Adrenal gland (tissue), 12 donors: ENCODE measurements around the gene ZNF236. TPM values are rescaled to one million over a fixed set of nuclear protein-coding genes. Genes with fewer than 3 reads are reported as not detected.

ENCODE experiments used
- DNase-seq, 7 donors: peaks; one replicate each; pipeline ENCODE4 v3.0.0-alpha.2; 2019 to 2020
- H3K27ac ChIP-seq, 5 donors: fragments of 200-600 bp; sonication (generic) in 4 of 5; 1 replicate in 3 of 5; 2 replicates in 2 of 5; pipeline versions ENCODE4 v1.5.1 to v1.8.0; 2016 to 2020; ENCODE audit warnings: mild to moderate bottlenecking in 1 of 5
- H3K27me3 ChIP-seq: fragments of 200-600 bp; 2 replicates; pipeline ENCODE4 v1.8.0; 2021
- H3K36me3 ChIP-seq, 2 donors: fragments of 200-600 bp; replicated peaks in 1 of 2; 1 replicate in 1 of 2; 2 replicates in 1 of 2; pipeline versions ENCODE4 v1.5.1 to v1.8.0; 2018 to 2022
- H3K4me1 ChIP-seq, 2 donors: fragments of 200-600 bp; replicated peaks in 1 of 2; 1 replicate in 1 of 2; 2 replicates in 1 of 2; pipeline versions ENCODE4 v1.5.1 to v1.8.0; 2018 to 2021
- H3K4me3 ChIP-seq, 4 donors: fragments of 200-600 bp; sonication (generic) in 3 of 4; one replicate each; pipeline ENCODE4 v1.5.1; 2016 to 2018
- H3K9me3 ChIP-seq, 3 donors: fragments of 200-600 bp; sonication (generic) in 1 of 3; replicated peaks in 1 of 3; 1 replicate in 2 of 3; 2 replicates in 1 of 3; pipeline versions ENCODE4 v1.5.1 to v1.8.0; 2016 to 2021
- POLR2A ChIP-seq, 2 donors: fragments of 450-650 bp; IDR thresholded peaks; one replicate each; pipeline ENCODE4 v1.6.1; 2017; ENCODE audit warnings: antibody characterized with exemption in 2 of 2, mild to moderate bottlenecking in 2 of 2, moderate library complexity in 1 of 2
- WGBS, 4 donors: extraction: QIAGEN DNeasy Blood & Tissue Kit in 2 of 4; methylation state at CpG; one replicate each; pipeline versions ENCODE4 v1.1.5 to v1.1.7; 2013 to 2017; 5-methylcytosine and 5-hydroxymethylcytosine counted together
- intact Hi-C, 2 donors: fragments of 100-400 bp; cut with DNase I; formaldehyde crosslinking; loops; one replicate each; pipeline versions ENCODE4 v1.14.1 to v1.15.0; 2022 to 2023
- polyA plus RNA-seq, 3 donors: library from polyadenylated mRNA; stranded (reverse); fragments of 200-250 nt in 2 of 3; fragments of 350-450 nt in 1 of 3; fragmentation: Illumina TruSeq in 1 of 3; extraction: RNeasy Lipid Tissue Mini Kit (QIAGEN cat#74804) in 1 of 3; gene quantifications; one replicate each; pipeline ENCODE4 v1.2.3, GENCODE V29; 2013 to 2014
- total RNA-seq, 9 donors: library from RNA; depleted of rRNA in 4 of 9; stranded (reverse); fragments of >200 nt in 4 of 9; fragments of 120-200 nt in 1 of 9; fragmentation: NEBNext Ultra II Directional in 1 of 9; extraction: Animal tissue kit (Norgen Biotek cat#: 25700) in 1 of 9; gene quantifications; one replicate each; pipeline versions ENCODE4 v1.1.0 to v1.2.4, GENCODE V29; 2013 to 2023
- TF ChIP-seq, protein P1 (sequence below), 6 experiments: fragments of 450-650 bp in 4 of 6; fragments of 200-600 bp in 2 of 6; sonication (generic) in 1 of 6; IDR thresholded peaks; 1 replicate in 5 of 6; 2 replicates in 1 of 6; pipeline versions ENCODE4 v1.5.1 to v1.8.0; 2016 to 2021; ENCODE audit warnings: antibody characterized with exemption in 6 of 6, mild to moderate bottlenecking in 2 of 6, moderate library complexity in 1 of 6
- donor health status: healthy with polysubstance abuse.
- donor health status: Bipolar disorder and iron deficiency.
- donor health status: DM: yes; HTN: yes; CAD: no.
- donor health status: DM: no; HTN: no; CAD: no.
- donor health status: DM: no; HTN: no; CAD: no.
- donor health status: DM: yes; HTN: yes; CAD: no.

ZNF236 gene
- total and polyA plus RNA-seq, 12 donors, result 2.7 to 35.2 (median 8.1) TPM

DNA sequence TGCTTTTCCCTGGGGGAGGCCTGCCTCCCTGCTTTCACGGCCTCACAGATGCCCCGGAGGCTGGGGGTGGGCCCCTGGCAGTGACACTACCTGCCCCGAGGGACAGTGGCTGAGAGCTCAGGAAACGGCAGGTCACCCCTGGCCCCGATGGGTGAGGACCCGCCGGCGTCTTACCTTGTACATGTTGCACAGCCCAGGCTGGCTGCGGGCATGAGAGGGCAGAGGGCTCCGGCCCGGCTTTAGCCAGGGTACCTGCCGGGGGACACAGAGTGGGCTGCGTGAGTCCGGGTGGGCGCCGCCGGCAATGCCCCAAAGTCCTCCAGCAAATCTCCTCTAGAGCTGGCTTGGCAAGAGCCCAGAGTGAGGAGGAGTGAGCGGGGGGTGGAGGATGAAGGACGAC lies 187.3 kb downstream of the ZNF236 start:
- no peaks in the 10 kb centered on the region for H3K27me3 ChIP-seq
- peaks cover 0 to 17% of the 10 kb centered on the region in 2 donors for H3K4me1 ChIP-seq
- TF ChIP-seq POLR2A (IDR thresholded peaks at IDR 0.05), result no peak
- TF ChIP-seq, protein P1, sequence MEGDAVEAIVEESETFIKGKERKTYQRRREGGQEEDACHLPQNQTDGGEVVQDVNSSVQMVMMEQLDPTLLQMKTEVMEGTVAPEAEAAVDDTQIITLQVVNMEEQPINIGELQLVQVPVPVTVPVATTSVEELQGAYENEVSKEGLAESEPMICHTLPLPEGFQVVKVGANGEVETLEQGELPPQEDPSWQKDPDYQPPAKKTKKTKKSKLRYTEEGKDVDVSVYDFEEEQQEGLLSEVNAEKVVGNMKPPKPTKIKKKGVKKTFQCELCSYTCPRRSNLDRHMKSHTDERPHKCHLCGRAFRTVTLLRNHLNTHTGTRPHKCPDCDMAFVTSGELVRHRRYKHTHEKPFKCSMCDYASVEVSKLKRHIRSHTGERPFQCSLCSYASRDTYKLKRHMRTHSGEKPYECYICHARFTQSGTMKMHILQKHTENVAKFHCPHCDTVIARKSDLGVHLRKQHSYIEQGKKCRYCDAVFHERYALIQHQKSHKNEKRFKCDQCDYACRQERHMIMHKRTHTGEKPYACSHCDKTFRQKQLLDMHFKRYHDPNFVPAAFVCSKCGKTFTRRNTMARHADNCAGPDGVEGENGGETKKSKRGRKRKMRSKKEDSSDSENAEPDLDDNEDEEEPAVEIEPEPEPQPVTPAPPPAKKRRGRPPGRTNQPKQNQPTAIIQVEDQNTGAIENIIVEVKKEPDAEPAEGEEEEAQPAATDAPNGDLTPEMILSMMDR (IDR thresholded peaks at IDR 0.05), result no peak
- 78 to 89% (median 84%) methylated on average over 11 to 19 of the region's 19 CpGs for WGBS, 4 donors
- no peaks in the 10 kb centered on the region for H3K36me3 ChIP-seq
- H3K4me3 ChIP-seq, result no peak overlapping the region
- H3K9me3 ChIP-seq, result no peaks in the 10 kb centered on the region
- intact Hi-C loops, result loop anchor here in 1 of 2 donors (10.0 kb wide), 1 partner anchor 195 kb away; no protein-coding TSS in a partner anchor
- no peak overlapping the region for H3K27ac ChIP-seq
- DNase-seq, result peak in 1 of 7 donors; percentile 39

DNA sequence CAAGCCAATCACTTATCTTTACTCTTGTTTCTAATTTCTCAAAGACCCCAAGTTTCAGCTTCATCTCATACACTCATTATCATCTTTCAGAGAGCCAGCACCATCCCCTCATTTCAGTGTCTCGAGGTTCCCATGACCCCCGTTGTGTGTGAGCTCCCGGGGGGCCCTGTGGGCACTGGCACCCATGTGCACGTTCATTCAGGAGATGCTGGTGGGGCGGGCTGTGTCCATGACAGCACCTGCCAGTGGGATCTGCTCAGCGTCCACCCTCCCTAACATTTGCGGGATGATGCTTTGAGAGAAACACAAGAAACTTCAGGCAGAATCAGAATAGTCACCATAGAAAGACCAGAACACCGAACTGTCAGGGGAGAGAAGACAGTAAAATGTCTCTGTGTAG lies 189.8 kb downstream of the ZNF236 start:
- no peak overlapping the region for H3K27ac ChIP-seq
- H3K4me3 ChIP-seq, result no peak overlapping the region

DNA sequence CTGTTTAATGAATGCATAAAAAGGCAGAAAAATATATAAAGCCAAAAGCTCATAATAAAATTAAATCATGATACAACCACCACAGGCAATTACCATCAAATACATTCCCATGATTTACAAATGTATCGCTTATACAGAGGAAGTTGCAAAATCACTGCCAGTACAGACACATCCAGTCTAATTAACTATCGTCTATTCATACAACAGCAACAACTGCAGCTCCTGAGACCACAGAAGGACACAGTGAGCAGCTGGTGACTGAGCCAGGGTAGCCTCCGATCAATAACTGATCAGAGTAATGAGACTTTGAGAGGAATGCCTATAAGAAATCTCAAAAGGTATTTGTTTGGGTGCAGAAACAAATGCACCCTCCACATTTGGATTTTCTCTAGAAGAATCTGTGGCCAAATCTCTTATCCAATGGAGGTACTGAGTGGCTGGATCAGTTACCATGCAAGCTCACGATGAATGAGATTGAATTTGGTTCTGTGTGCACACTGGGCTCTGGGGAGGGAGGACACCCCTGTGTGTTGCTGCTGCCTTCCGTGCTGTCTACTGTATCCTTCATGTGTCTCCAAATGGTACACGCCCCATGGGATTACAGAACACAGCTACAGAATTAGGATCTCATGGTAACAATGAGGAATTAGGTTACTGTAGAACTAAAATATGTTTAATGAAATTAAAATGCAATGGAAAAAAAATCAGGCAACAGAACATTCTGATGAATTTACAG lies 190.6 kb downstream of the ZNF236 start:
- Histone ChIP-seq H3K9me3 (no peaks in the 10 kb centered on the region), H3K27ac (peak overlapping the region in 2 of 5 donors; percentile 78 to 83), H3K36me3 (no peaks in the 10 kb centered on the region), H3K4me1 (peaks cover 0 to 15% of the 10 kb centered on the region in 2 donors), H3K4me3 (no peak overlapping the region), H3K27me3 (no peaks in the 10 kb centered on the region)
- intact Hi-C loops, result no loop called here
- no peak for TF ChIP-seq POLR2A (IDR thresholded peaks at IDR 0.05)
- TF ChIP-seq, protein P1 (IDR thresholded peaks at IDR 0.05), result no peak
- DNase-seq, result peak in 1 of 7 donors; percentile 0
- 75 to 81% (median 78%) methylated on average over 6 of the region's 6 CpGs for WGBS, 4 donors

More for the DNA sequence above, 189.8 kb downstream of the ZNF236 start:
- DNase-seq, result peak in 1 of 7 donors; percentile 21
- Histone ChIP-seq H3K9me3 (no peaks in the 10 kb centered on the region), H3K36me3 (no peaks in the 10 kb centered on the region), H3K4me1 (peaks cover 0 to 15% of the 10 kb centered on the region in 2 donors), H3K27me3 (no peaks in the 10 kb centered on the region)
- intact Hi-C loops, result no loop called here
- WGBS, 4 donors, result 74 to 91% (median 78%) methylated on average over 8 of the region's 8 CpGs
- TF ChIP-seq, protein P1 (IDR thresholded peaks at IDR 0.05), result no peak
- no peak for TF ChIP-seq POLR2A (IDR thresholded peaks at IDR 0.05)

DNA sequence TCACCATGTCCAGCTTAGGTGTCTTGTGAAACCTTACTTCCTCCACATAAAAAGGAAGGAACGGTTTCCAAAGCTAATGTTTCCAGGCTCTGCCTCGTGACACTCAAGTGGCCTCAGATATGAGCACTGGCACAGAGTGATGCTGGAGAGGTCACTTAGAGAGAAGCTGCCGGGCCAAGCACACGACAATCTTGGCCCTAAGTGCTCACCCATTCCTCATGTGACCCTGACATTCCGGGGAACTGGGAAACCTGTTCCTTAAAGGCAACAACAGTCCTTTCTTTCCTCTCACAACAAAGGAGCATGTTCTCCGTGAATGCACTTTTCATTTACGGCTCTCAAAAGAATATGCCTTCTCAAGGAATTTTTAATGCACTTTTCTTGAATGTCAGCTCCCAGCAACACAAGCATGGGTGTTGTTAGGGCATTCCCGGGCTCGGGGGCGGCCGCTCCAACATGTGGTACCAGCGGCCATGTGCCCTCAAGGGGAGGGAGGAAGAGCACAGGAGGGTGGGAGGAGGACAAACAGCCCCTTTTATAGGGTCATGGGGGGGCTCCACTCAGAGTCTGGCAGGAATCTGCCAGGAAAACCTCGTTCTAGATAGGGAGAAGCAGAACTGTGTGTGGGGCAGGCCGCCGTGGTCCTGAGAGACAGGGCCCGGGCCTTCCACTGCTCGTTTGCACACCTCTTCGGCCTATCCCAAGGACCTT lies 191.6 kb downstream of the ZNF236 start:
- TF ChIP-seq, protein P1 (IDR thresholded peaks at IDR 0.05), result no peak
- TF ChIP-seq POLR2A (IDR thresholded peaks at IDR 0.05), result no peak
- peak in 6 of 7 donors; percentile 38 to 77 (median 67) for DNase-seq
- Histone ChIP-seq H3K27ac (peak overlapping the region in 3 of 5 donors; percentile 32 to 83 (median 78)), H3K9me3 (no peaks in the 10 kb centered on the region), H3K4me3 (no peak overlapping the region), H3K27me3 (no peaks in the 10 kb centered on the region), H3K4me1 (peaks cover 0 to 15% of the 10 kb centered on the region in 2 donors), H3K36me3 (no peaks in the 10 kb centered on the region)
- intact Hi-C loops, result no loop called here
- 53 to 65% (median 61%) methylated on average over 13 to 18 of the region's 18 CpGs for WGBS, 4 donors
